DOHH2 (cell line): ENCODE measurements around the gene TLE1.

Source experiments
- EZH2phosphoT487 ChIP-seq: fragments of 200-600 bp; sonication (generic); IDR thresholded peaks from 2 replicates; pipeline ENCODE4 v1.6.1; 2017; ENCODE audit warnings: borderline replicate concordance, mild to moderate bottlenecking, antibody characterized with exemption, low read length, moderate library complexity, mixed read lengths
- TF ChIP-seq, protein P1 (sequence below): fragments of 200-600 bp; sonication (generic); IDR thresholded peaks from one replicate; pipeline ENCODE4 v1.5.1; 2014; ENCODE audit warnings: antibody characterized with exemption, mild to moderate bottlenecking, low read depth, low read length; ENCODE audit not compliant: poor library complexity, severe bottlenecking

DNA sequence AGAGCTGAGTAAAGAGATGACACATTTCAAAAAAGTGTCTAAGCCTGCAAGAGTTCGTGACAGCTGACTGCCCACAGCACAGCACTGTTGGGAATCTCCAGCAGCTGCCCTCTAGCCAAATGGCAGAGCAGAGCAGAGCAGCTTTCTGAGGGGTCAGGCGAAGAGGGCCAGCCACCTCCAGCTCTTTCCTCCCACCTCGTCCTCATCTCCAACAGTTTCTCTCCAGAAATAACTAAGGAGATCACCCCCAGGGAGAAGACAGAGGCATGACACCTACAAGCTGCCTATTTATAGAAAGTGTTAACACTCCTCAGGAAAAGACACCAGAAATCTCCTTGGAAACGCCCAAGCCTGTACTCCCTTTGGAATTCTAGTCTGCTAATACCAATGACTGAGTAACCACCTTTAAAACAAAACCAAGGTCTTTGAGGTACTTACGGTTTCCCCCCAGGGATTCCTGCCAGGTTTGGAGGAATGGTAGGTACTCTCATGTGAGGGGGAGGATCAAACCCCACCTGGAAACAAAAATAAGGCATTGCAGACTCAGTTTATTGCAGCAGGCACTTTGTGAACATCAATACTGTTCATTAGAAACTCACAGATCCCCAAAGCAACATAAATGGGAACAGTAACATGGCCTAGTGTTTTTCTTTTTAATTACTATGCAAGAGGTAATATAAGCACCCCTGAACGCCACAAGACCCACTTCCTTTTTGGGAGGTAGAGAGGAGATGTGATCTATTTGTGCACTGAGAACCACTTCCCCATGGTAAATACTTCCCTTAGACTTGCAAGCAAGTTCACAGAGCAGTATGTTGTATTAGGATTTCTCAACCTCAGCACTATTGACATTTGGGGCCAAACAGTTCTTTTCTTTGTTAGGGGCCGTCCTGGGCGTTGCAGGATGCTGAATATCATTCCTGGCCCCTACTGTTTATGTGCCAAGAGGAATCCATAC lies 79.3 kb downstream of the TLE1 start:
- TF ChIP-seq, protein P1, sequence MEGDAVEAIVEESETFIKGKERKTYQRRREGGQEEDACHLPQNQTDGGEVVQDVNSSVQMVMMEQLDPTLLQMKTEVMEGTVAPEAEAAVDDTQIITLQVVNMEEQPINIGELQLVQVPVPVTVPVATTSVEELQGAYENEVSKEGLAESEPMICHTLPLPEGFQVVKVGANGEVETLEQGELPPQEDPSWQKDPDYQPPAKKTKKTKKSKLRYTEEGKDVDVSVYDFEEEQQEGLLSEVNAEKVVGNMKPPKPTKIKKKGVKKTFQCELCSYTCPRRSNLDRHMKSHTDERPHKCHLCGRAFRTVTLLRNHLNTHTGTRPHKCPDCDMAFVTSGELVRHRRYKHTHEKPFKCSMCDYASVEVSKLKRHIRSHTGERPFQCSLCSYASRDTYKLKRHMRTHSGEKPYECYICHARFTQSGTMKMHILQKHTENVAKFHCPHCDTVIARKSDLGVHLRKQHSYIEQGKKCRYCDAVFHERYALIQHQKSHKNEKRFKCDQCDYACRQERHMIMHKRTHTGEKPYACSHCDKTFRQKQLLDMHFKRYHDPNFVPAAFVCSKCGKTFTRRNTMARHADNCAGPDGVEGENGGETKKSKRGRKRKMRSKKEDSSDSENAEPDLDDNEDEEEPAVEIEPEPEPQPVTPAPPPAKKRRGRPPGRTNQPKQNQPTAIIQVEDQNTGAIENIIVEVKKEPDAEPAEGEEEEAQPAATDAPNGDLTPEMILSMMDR, result no peak
- TF ChIP-seq EZH2phosphoT487, result no peak
